Peyer's patch (tissue), 4 donors: ENCODE results near the gene VSTM2L.

Source experiments
- CTCF ChIP-seq, 6 experiments: fragments of 450-650 bp in 4 of 6; fragments of 200-600 bp in 2 of 6; sonication (generic) in 1 of 6; IDR thresholded peaks; one replicate each; pipeline ENCODE4 v1.5.1; 2017 to 2019; ENCODE audit warnings: antibody characterized with exemption in 6 of 6, mild to moderate bottlenecking in 3 of 6, moderate library complexity in 1 of 6
- POLR2A ChIP-seq, 2 donors: fragments of 450-650 bp; IDR thresholded peaks; one replicate each; pipeline ENCODE4 v1.5.1; 2017; ENCODE audit warnings: antibody characterized with exemption in 2 of 2, mild to moderate bottlenecking in 2 of 2, moderate library complexity in 2 of 2

DNA sequence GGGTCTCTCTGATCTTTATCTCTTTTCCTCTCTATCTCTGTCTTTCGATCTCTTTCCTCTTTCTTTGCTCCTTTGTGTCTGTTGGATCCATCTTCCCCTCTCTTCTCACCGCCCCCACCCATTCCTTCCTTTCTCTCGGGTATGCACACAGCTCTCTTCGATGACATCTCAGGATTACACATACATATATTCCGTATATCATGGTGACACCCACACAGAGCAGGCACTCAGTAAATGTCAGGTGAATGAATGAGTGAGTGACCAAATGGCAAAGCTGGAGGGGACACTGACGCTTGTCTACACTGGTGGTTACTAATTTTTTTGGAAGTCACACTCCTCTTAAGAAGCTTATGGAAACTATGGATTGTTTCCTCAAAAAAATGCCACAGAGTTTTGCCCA is 9.9 kb downstream of the VSTM2L start:
- TF ChIP-seq POLR2A (IDR thresholded peaks at IDR 0.05), result no peak
- TF ChIP-seq CTCF (IDR thresholded peaks at IDR 0.05), result no peak
